Fibroblast of skin of left biceps (primary cell): ENCODE results near the gene MIER1.
A peak's percentile ranks its signal among the peaks of the same experiment; 100 is the strongest.
"Not testable (repeated sequence)": the region's sequence is repeated elsewhere in the genome, so short reads cannot be mapped to it uniquely, and the experiment has no call there.

ENCODE experiments used
- DNase-seq, 2 experiments: peaks; one replicate each; pipeline ENCODE4 v3.0.0-alpha.2; 2013; ENCODE audit warnings: low read depth in 2 of 2

Gene MIER1

GRCh38 chr1:66937529-66938234 is 12.9 kb downstream of the MIER1 start:
- no peak for DNase-seq

DNA sequence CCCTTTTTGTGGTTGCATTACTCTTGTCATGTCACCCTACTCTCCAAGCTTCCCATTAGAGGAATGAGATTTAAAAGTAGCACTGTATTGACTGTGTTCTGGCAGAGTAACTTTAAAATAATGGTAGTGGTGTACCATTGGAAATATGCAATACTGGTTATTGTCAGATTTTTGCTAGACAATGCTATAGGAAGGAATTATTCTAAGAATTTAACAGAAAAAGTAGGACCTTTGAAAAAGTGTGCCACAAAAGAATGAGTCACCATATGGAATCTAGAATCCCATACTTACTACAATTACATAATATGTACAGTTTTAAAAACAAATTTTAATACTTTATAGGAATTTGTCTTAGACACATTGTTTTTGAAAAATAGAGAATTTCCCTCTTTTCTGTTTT is 13.8 kb downstream of the MIER1 start:
- no peak for DNase-seq

DNA sequence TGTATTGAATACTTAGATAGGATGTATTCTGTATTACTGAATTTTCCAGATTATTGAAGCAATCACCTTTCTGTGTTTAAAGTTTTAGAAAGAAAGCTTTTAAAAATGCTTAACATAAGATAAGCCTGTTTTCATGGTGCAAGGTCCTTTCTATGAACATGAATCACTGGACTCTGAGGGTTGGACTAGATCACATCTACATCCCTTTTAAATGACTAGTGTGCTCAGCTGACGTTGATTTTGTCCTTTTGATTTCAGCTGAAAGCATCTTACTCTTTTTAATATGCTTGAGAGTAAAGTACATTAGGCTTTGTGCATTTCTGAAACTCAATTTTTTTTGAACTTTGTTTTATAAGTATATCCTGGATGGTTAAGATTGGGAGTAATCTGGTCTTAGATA is 16.2 kb downstream of the MIER1 start:
- no peak for DNase-seq

GRCh38 chr1:66943361-66943969 is 18.7 kb downstream of the MIER1 start:
- DNase-seq: no peak

DNA sequence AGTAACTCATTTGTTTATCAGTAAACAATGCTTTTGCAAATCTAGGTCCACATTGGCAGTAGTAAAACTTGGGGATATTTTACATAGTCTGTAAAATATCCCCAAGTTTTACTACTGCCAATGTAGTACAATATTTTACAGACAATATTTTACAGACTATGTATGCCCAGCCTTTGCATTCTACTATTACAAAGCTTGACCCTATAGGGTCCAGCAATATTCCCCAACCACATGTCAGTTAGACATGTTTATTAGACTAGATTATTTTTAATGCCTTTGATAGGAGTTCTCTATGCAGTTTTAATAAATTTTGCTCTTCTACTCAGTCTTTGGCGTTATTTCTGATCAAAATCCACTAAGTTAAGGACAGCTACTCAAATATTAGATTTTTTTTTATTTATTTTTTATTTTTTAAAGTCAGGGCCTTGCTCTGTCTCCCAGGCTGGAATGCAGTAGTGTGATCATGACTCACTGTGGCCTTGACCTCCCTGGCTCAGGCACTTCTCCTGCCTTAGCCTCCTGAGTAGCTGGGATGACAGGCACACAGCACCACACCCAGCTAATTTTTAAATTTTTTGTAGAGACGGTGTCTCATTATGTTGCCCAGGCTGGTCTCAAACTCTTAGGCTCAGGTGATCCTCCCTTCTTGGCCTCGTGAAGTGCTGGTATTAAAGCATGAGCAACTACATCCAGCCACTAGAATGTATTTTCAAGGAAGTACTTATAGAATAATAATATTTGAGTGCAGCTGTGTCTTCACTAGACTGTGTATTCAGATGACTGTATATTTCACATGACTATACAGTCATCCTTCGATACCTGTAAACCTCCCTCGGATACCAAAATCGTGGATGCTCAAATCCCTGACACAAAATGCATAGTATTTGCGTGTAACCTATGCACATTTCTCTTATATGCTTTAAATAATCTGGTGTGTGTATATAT is 19.8 kb downstream of the MIER1 start:
- DNase-seq: peak in 1 of 2 experiments; percentile 5

DNA sequence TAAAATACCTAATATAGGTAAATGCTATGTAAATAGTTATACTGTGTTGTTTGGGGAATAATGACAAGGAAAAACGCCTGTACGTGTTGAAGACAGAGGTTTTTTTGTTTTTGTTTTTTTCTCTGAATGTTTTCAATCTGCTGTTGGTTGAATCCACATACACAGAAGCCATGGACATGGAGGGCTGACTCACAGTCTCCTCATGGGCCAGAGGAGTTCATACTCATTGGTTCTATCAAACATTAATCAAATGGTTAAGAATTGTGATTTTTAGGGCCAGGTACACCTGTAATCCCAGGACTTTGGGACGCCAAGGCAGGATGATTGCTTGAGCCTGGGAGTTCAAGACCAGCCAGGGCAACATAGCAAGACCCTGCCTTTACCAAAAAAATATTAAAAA is 20.5 kb downstream of the MIER1 start:
- DNase-seq: no peak

- DNase-seq: no peak
Measured at GRCh38 chr1:66947267-66947666, 22.5 kb downstream of the MIER1 start.

DNA sequence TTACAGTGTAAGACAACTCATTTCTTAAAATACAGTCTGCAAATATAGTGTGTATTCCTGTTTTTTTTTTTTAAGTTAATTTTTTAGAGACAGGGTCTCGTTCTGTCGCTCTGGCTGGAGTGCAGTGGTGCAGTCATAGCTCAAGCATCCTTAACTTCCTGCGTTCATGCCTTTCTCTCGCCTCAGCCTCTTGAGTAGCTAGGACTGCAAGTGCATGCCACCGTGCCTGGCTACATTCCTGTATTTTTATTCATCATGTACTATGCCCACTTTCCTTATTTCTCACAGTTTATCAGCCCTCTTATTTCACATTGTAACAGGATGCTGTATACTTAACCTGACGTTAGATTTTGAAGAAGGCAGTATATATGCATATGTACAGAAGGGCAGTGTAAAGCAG is 26.7 kb downstream of the MIER1 start:
- DNase-seq: peak in 1 of 2 experiments; percentile 10

DNA sequence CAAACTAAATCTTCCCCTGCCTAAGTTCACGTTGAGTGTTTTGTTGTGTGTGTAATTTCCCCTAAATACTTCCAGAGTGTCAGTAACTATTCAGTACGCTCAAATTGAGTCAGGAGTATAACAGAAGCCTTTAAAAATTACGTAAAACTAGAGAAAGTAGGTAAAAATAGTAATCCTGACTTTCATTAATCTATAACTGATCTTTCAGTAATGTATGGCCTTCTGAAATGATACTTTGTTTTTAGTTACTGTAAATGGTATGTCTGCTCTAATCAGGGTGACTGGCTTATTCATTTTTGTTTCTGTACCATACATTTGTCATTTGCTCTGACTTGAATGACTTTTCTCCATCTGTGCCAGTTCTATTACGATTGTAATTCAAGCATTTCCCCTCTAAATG is 29.4 kb downstream of the MIER1 start:
- no peak for DNase-seq

- no peak for DNase-seq
Measured at GRCh38 chr1:66957938-66958337, 33.1 kb downstream of the MIER1 start.

DNA sequence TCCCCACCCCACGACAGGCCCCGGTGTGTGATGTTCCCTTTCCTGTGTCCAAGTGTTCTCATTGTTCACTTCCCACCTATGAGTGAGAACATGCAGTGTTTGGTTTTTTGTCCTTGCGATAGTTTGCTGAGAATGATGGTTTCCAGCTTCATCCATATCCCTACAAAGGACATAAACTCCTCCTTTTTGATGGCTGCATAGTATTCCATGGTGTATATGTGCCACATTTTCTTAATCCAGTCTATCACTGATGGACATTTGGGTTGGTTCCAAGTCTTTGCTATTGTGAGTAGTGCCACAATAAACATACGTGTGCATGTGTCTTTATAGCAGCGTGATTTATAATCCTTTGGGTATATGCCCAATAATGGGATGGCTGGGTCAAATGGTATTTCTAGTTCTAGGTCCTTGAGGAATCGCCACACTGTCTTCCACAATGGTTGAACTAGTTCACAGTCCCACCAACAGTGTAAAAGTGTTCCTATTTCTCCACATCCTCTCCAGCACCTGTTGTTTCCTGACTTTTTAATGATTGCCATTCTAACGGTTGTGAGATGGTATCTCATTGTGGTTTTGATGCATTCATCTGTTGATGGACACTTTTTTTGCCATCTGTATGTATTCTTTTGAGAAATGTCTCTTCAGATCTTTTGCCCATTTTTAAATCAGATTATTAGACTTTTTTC is 41.5 kb downstream of the MIER1 start:
- DNase-seq: not testable (repeated sequence)

DNA sequence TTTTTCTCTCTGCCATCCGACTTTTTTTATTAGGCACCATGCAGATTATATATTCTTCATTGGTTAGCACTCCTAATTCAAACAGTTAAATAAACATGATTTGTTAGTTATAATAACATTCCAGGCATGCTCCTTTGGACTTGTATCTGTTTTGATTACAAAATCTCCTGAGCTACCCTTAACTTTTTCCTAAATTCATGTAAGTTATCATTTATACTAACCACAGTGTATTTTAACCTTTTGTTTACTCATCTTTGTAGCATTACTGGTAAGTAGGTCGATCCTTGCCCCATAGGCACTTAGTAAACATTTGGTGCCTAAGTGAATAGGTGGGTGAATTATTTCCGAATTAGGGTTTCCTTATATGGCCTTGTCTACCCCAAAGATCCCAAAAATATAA is 43.8 kb downstream of the MIER1 start:
- no peak for DNase-seq

- DNase-seq: no peak
Measured at GRCh38 chr1:66978201-66978600, 53.4 kb downstream of the MIER1 start.

DNA sequence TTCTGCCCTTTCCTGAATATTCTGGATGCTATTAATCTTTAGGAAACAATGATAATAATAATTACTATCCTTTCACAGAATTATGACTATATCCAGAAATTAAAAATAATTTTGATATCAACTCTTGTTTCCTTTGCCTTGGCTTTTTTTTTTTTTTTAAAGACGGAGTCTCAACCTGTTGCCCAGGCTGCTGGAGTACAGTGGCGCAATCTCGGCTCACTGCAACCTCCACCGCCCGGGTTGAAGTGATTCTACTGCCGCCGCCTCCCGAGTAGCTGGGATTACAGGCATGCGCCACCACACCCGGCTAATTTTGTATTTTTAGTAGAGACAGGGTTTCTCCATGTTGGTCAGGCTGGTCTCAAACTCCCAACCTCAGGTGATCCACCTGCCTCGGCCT is 54.8 kb downstream of the MIER1 start:
- DNase-seq: not testable (repeated sequence)

DNA sequence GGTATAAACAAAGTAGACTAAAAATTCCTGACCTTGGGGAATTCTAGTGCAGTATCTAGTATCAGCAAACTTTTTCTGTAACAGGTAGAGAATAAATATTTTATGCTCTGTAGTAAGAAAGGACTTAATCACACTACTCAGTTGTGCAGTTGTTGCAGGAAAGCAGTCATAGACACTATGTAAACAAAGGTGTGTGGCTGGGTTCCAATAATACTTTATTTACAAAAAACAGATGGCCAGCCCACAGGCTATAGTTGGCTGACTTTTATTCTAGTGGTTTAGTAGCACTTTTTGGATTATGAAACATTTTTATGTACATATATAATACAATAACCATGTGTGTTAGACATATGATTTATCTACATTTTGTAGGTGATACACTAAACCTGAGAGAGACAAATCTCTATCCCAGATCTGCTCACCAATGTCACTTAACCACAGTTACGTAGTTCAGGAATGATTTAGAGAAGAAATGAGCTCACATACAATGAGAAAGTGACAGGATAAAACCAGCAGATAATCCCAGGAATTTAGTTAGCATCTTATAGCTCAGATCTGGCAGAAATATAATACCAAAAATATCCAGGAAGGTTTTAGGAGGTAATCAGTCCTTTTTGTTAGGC is 56.1 kb downstream of the MIER1 start:
- DNase-seq: no peak

DNA sequence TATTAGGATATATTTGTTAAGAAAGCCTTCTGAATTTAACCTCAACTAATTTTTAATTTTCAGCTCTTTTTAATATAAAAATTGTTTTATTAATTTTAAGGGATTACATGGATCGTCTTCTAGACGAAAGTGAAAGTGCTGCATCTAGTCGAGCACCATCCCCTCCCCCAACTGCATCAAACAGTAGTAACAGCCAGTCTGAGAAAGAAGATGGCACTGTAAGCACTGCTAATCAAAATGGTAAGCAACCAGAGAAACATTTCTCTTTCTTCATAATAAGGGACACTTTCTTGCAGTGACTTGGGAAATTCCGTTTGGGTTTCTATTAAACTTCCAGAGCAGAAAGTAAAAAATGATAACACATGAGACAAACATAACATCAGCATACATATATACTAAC is 56.9 kb downstream of the MIER1 start:
- no peak for DNase-seq

DNA sequence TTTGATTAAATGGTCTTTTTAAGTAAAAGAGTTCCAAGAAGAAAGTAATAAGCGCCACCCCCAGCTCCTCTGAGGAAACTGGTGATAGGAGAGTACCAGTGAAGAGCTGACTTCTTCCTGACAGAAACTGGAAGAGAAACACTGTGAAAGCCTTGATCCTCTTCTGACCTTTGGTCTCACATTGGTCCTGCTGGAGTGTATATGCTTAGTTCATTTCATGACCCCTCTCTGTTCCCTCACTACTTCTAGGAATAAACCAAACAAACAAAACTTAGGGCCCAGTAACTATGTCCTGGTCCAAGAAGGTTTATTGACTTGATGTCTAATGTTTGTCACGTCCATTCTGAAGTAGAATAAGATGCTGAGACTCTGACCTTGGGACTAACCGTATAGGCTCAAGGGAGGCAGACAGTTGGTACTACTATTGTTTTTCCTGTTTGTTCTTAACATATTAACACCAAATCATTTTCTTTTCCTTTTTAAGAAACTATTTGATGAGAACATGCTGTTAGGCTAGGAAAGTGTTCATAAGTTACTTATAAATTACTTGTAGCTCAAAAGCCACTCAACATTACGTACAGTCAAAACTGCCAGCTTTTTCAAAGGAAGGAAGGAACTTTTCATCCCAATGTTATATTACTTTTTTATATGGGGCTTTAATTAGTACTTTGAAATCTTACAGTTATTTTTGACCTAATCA is 57.9 kb downstream of the MIER1 start:
- DNase-seq: no peak

- no peak for DNase-seq
Measured at GRCh38 chr1:66984491-66984890, 59.7 kb downstream of the MIER1 start.

- no peak for DNase-seq
Measured at GRCh38 chr1:66985835-66986234, 61.0 kb downstream of the MIER1 start.

DNA sequence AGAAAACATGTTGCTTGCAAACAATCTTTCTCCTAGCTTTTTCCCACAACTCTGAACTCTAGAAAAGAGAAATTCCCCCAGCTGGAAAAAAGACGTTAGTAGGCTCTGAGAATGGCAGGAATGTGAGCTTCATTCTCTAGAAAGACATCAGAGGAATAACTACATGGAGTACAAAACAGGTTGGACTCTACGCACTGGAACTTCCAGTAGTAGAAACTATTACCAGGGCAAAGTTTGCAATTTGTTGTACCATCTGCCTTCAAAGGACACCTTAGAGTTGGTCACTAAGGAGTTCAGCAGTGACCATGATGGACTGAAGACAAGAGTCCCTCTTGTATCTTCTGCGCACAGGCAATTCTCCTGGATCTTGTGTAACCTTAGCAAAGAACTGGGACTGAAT is 68.3 kb downstream of the MIER1 start:
- DNase-seq: no peak
